PC-9 (cell line): ENCODE results near the gene ISM1. TPM values are rescaled to one million over a fixed set of nuclear protein-coding genes. Genes with fewer than 3 reads are reported as not detected.

ENCODE experiments used
- BruUV-seq: library from RNA; stranded (reverse); fragments of 400-500 nt; replicated peaks from 2 replicates; lab custom pipeline; 2021; lab: Mats Ljungman, UMichigan
- CTCF ChIA-PET: fragments of 300-600 bp; sonication (Branson Sonifier 250); formaldehyde crosslinking; loops from one replicate; lab custom pipeline; 2022; ENCODE audit warnings: antibody characterized with exemption; lab: Charles Lee
- POLR2A ChIA-PET: fragments of 300-600 bp; sonication (Branson Sonifier 250); formaldehyde crosslinking; loops from one replicate; lab custom pipeline; 2022; ENCODE audit warnings: antibody characterized with exemption; ENCODE audit not compliant: unreplicated experiment; lab: Charles Lee
- DNase-seq, 2 experiments: peaks; one replicate each; pipeline versions ENCODE4 v3.0.0 to v3.0.0-alpha.2; 2015 to 2022; ENCODE audit warnings: mixed read lengths in 1 of 2
- H2AFZ ChIP-seq: fragments of 200-600 bp; sonication (generic); 2 replicates; pipeline ENCODE4 v1.8.1; 2017; ENCODE audit warnings: antibody characterized with exemption
- H3F3A ChIP-seq: fragments of 200-600 bp; sonication (generic); 2 replicates; pipeline ENCODE4 v1.8.1; 2017; ENCODE audit warnings: antibody characterized with exemption, mild to moderate bottlenecking, low read depth; ENCODE audit not compliant: insufficient read depth
- H3K27ac ChIP-seq: fragments of 200-600 bp; sonication (generic); 2 replicates; pipeline ENCODE4 v1.6.1; 2016; ENCODE audit warnings: mixed run types
- H3K27me3 ChIP-seq: fragments of 200-600 bp; sonication (generic); 2 replicates; pipeline ENCODE4 v1.6.1; 2016; ENCODE audit warnings: low read depth, mixed run types; ENCODE audit not compliant: insufficient read depth
- H3K36me3 ChIP-seq: fragments of 200-600 bp; sonication (generic); 2 replicates; pipeline ENCODE4 v1.6.1; 2016; ENCODE audit warnings: low read depth, mixed run types
- H3K4me1 ChIP-seq: fragments of 200-600 bp; sonication (generic); replicated peaks from 2 replicates; pipeline ENCODE4 v1.6.1; 2016; ENCODE audit warnings: mixed run types; ENCODE audit not compliant: insufficient read depth
- H3K4me2 ChIP-seq: fragments of 200-600 bp; sonication (generic); 2 replicates; pipeline ENCODE4 v1.6.1; 2017; ENCODE audit warnings: mixed run types
- H3K4me3 ChIP-seq: fragments of 200-600 bp; sonication (generic); 2 replicates; pipeline ENCODE4 v1.6.1; 2016; ENCODE audit warnings: mixed run types
- H3K79me2 ChIP-seq: fragments of 200-600 bp; sonication (generic); 2 replicates; pipeline ENCODE4 v1.6.1; 2017; ENCODE audit warnings: low read depth, mixed run types
- H3K9me2 ChIP-seq: fragments of 200-600 bp; sonication (generic); 2 replicates; pipeline ENCODE4 v1.8.1; 2017; ENCODE audit warnings: mild to moderate bottlenecking; ENCODE audit not compliant: insufficient read depth
- H3K9me3 ChIP-seq: fragments of 200-600 bp; sonication (generic); 2 replicates; pipeline ENCODE4 v1.8.1; 2016; ENCODE audit warnings: low read depth; ENCODE audit not compliant: insufficient read depth
- H4K20me1 ChIP-seq: fragments of 200-600 bp; sonication (generic); 2 replicates; pipeline ENCODE4 v1.8.1; 2017; ENCODE audit not compliant: insufficient read depth
- CTCF ChIP-seq: fragments of 200-600 bp; sonication (generic); conservative IDR thresholded peaks from 2 replicates; pipeline ENCODE4 v1.6.1; 2017; ENCODE audit warnings: mixed run types, antibody characterized with exemption, mild to moderate bottlenecking, moderate library complexity
- EZH2 ChIP-seq: fragments of 200-600 bp; sonication (generic); IDR thresholded peaks from 2 replicates; pipeline ENCODE4 v1.8.0; 2017; ENCODE audit warnings: antibody characterized with exemption, low read depth
- intact Hi-C: fragments of 100-400 bp; cut with micrococcal nuclease; formaldehyde crosslinking; loops from one replicate; pipeline ENCODE4 v1.10.0; 2022; ENCODE audit not compliant: unreplicated experiment
- total RNA-seq: library from RNA; stranded (reverse); gene quantifications from 2 replicates; pipeline ENCODE4 v1.2.3, GENCODE V29; 2021

Gene ISM1
- total RNA-seq, 1 experiment from 2014 or later = not detected

GRCh38 chr20:13274275-13274861 lies 53.3 kb downstream of the ISM1 start:
- Histone ChIP-seq H2AFZ (no peak overlapping the region), H3K9me3 (no peaks in the 10 kb centered on the region), H3K36me3 (no peaks in the 10 kb centered on the region), H4K20me1 (no peaks in the 10 kb centered on the region), H3K4me3 (no peak overlapping the region), H3K4me1 (no peaks in the 10 kb centered on the region), H3K4me2 (no peak overlapping the region), H3F3A (no peaks in the 10 kb centered on the region), H3K79me2 (no peaks in the 10 kb centered on the region), H3K9me2 (no peaks in the 10 kb centered on the region), H3K27me3 (no peaks in the 10 kb centered on the region), H3K27ac (no peak overlapping the region)
- no peak for TF ChIP-seq CTCF
- TF ChIP-seq EZH2 = no peak
- ChIA-PET POLR2A (no interaction called here), CTCF (no interaction called here)
- intact Hi-C loops = no loop called here
- BruUV-seq = no TSS peak
- DNase-seq = no peak

- Histone ChIP-seq H3K4me1 (no peaks in the 10 kb centered on the region), H3K27ac (no peak overlapping the region), H3K27me3 (no peaks in the 10 kb centered on the region), H3K4me2 (no peak overlapping the region), H2AFZ (no peak overlapping the region), H4K20me1 (no peaks in the 10 kb centered on the region), H3K9me3 (no peaks in the 10 kb centered on the region), H3K79me2 (no peaks in the 10 kb centered on the region), H3F3A (no peaks in the 10 kb centered on the region), H3K4me3 (no peak overlapping the region), H3K36me3 (no peaks in the 10 kb centered on the region), H3K9me2 (no peaks in the 10 kb centered on the region)
- TF ChIP-seq CTCF (no peak), EZH2 (no peak)
- no peak for DNase-seq
- CTCF ChIA-PET = no interaction called here
- intact Hi-C loops = no loop called here
- POLR2A ChIA-PET = no interaction called here
- no TSS peak for BruUV-seq
Measured at GRCh38 chr20:13276945-13277541, 56.0 kb downstream of the ISM1 start.

- Histone ChIP-seq H3K36me3 (no peaks in the 10 kb centered on the region), H3K9me2 (no peaks in the 10 kb centered on the region), H2AFZ (no peak overlapping the region), H3K4me3 (no peak overlapping the region), H3K4me1 (no peaks in the 10 kb centered on the region), H3K27me3 (no peaks in the 10 kb centered on the region), H3K27ac (no peak overlapping the region), H3K9me3 (no peaks in the 10 kb centered on the region), H3K4me2 (no peak overlapping the region), H3F3A (no peaks in the 10 kb centered on the region), H3K79me2 (no peaks in the 10 kb centered on the region), H4K20me1 (no peaks in the 10 kb centered on the region)
- CTCF ChIA-PET = interaction anchor here (0.6 kb wide), 1 partner anchor 9 kb away, joined by 5 read pairs; no protein-coding TSS in a partner anchor
- BruUV-seq = no TSS peak
- intact Hi-C loops = no loop called here
- no peak for DNase-seq
- POLR2A ChIA-PET = no interaction called here
- TF ChIP-seq CTCF (no peak), EZH2 (no peak)
Measured at GRCh38 chr20:13277663-13278295, 56.7 kb downstream of the ISM1 start.
